ENCODE data around the gene AUTS2.

AUTS2 gene

GRCh38 chr7:70353330-70353945, 755.2 kb downstream of the AUTS2 start:
- Histone ChIP-seq H3K27ac (ENCODE audit: low read depth, low read length) (no peak overlapping the region), H3K4me3 (ENCODE audit: low read length) (no peak overlapping the region), H2AK5ac (ENCODE audit: low read length) (no peak overlapping the region), H4K5ac (ENCODE audit: low read length) (no peak overlapping the region), H3K56ac (ENCODE audit: low read length) (no peak overlapping the region), H4K8ac (ENCODE audit: low read depth, low read length) (no peak overlapping the region), H3K4me1 (ENCODE audit: control insufficient read depth, low read depth, low read length) (no peaks in the 10 kb centered on the region), H2BK5ac (ENCODE audit: low read length) (no peak overlapping the region), H2BK120ac (ENCODE audit: low read depth, low read length) (no peak overlapping the region), H3K9ac (ENCODE audit: low read length) (no peak overlapping the region), H2BK15ac (replicated peaks; ENCODE audit: low read depth) (no peak overlapping the region), H3K23ac (ENCODE audit: low read length) (no peak overlapping the region), H3K36me3 (ENCODE audit: control insufficient read depth, insufficient read depth, low read length) (no peaks in the 10 kb centered on the region), H3K18ac (ENCODE audit: low read length) (no peak overlapping the region), H3K79me2 (ENCODE audit: control insufficient read depth, insufficient read depth, low read length) (no peaks in the 10 kb centered on the region), H3K27me3 (ENCODE audit: insufficient read depth, low read length, poor library complexity) (no peaks in the 10 kb centered on the region), H3K79me1 (ENCODE audit: low read length) (no peaks in the 10 kb centered on the region), H3K4ac (ENCODE audit: low read depth, low read length) (no peak overlapping the region), H3K4me2 (ENCODE audit: low read length) (no peak overlapping the region)
- DNase-seq = peak; percentile 19
- no CpG with 5 or more reads among the region's 2 CpGs for WGBS (ENCODE audit: extremely low coverage, insufficient coverage, low lambda C conversion rate)

- no peaks in the 10 kb centered on the region for H3K27me3 ChIP-seq (ENCODE audit: insufficient read depth, low read length, poor library complexity)
- no peaks in the 10 kb centered on the region for H3K4me1 ChIP-seq (ENCODE audit: control insufficient read depth, low read depth, low read length)
- no peak overlapping the region for H2BK5ac ChIP-seq (ENCODE audit: low read length)
- no peak overlapping the region for H3K4me2 ChIP-seq (ENCODE audit: low read length)
- no peak overlapping the region for H3K27ac ChIP-seq (ENCODE audit: low read depth, low read length)
- no peak overlapping the region for H3K9ac ChIP-seq (ENCODE audit: low read length)
- H2BK120ac ChIP-seq (ENCODE audit: low read depth, low read length) = no peak overlapping the region
- no peak overlapping the region for H3K18ac ChIP-seq (ENCODE audit: low read length)
- no peak overlapping the region for H3K56ac ChIP-seq (ENCODE audit: low read length)
- no peak overlapping the region for H4K5ac ChIP-seq (ENCODE audit: low read length)
- no peak overlapping the region for H3K4me3 ChIP-seq (ENCODE audit: low read length)
- H3K36me3 ChIP-seq (ENCODE audit: control insufficient read depth, insufficient read depth, low read length) = no peaks in the 10 kb centered on the region
- no peak overlapping the region for H3K23ac ChIP-seq (ENCODE audit: low read length)
- H3K79me2 ChIP-seq (ENCODE audit: control insufficient read depth, insufficient read depth, low read length) = no peaks in the 10 kb centered on the region
- DNase-seq = peak; percentile 62
- no peak overlapping the region for H3K4ac ChIP-seq (ENCODE audit: low read depth, low read length)
- no peak overlapping the region for H4K8ac ChIP-seq (ENCODE audit: low read depth, low read length)
- no peak overlapping the region for H2AK5ac ChIP-seq (ENCODE audit: low read length)
- WGBS (ENCODE audit: extremely low coverage, insufficient coverage, low lambda C conversion rate) = no CpG with 5 or more reads among the region's 4 CpGs
- H2BK15ac ChIP-seq (replicated peaks; ENCODE audit: low read depth) = no peak overlapping the region
- H3K79me1 ChIP-seq (ENCODE audit: low read length) = no peaks in the 10 kb centered on the region
Measured at GRCh38 chr7:70353946-70354335, 755.7 kb downstream of the AUTS2 start.

GRCh38 chr7:70354409-70355169, 756.3 kb downstream of the AUTS2 start:
- Histone ChIP-seq H2BK120ac (ENCODE audit: low read depth, low read length) (no peak overlapping the region), H2BK15ac (replicated peaks; ENCODE audit: low read depth) (no peak overlapping the region), H3K4me1 (ENCODE audit: control insufficient read depth, low read depth, low read length) (no peaks in the 10 kb centered on the region), H3K79me1 (ENCODE audit: low read length) (no peaks in the 10 kb centered on the region), H3K4ac (ENCODE audit: low read depth, low read length) (no peak overlapping the region), H3K36me3 (ENCODE audit: control insufficient read depth, insufficient read depth, low read length) (no peaks in the 10 kb centered on the region), H3K4me2 (ENCODE audit: low read length) (no peak overlapping the region), H2AK5ac (ENCODE audit: low read length) (no peak overlapping the region), H3K18ac (ENCODE audit: low read length) (no peak overlapping the region), H3K56ac (ENCODE audit: low read length) (no peak overlapping the region), H4K5ac (ENCODE audit: low read length) (no peak overlapping the region), H4K8ac (ENCODE audit: low read depth, low read length) (no peak overlapping the region), H3K23ac (ENCODE audit: low read length) (no peak overlapping the region), H2BK5ac (ENCODE audit: low read length) (no peak overlapping the region), H3K9ac (ENCODE audit: low read length) (no peak overlapping the region), H3K4me3 (ENCODE audit: low read length) (no peak overlapping the region), H3K27ac (ENCODE audit: low read depth, low read length) (no peak overlapping the region), H3K79me2 (ENCODE audit: control insufficient read depth, insufficient read depth, low read length) (no peaks in the 10 kb centered on the region), H3K27me3 (ENCODE audit: insufficient read depth, low read length, poor library complexity) (no peaks in the 10 kb centered on the region)
- WGBS (ENCODE audit: extremely low coverage, insufficient coverage, low lambda C conversion rate) = 100% methylated on average over 2 of the region's 8 CpGs
- no peak for DNase-seq

- H2AK5ac ChIP-seq (ENCODE audit: low read length) = no peak overlapping the region
- H3K79me1 ChIP-seq (ENCODE audit: low read length) = no peaks in the 10 kb centered on the region
- no peak overlapping the region for H3K56ac ChIP-seq (ENCODE audit: low read length)
- no peaks in the 10 kb centered on the region for H3K36me3 ChIP-seq (ENCODE audit: control insufficient read depth, insufficient read depth, low read length)
- H3K27me3 ChIP-seq (ENCODE audit: insufficient read depth, low read length, poor library complexity) = no peaks in the 10 kb centered on the region
- no peak overlapping the region for H3K9ac ChIP-seq (ENCODE audit: low read length)
- DNase-seq = no peak
- no peak overlapping the region for H2BK5ac ChIP-seq (ENCODE audit: low read length)
- no peak overlapping the region for H3K4me3 ChIP-seq (ENCODE audit: low read length)
- no peak overlapping the region for H3K4ac ChIP-seq (ENCODE audit: low read depth, low read length)
- no peaks in the 10 kb centered on the region for H3K79me2 ChIP-seq (ENCODE audit: control insufficient read depth, insufficient read depth, low read length)
- no peak overlapping the region for H4K5ac ChIP-seq (ENCODE audit: low read length)
- no peak overlapping the region for H2BK120ac ChIP-seq (ENCODE audit: low read depth, low read length)
- no peak overlapping the region for H2BK15ac ChIP-seq (replicated peaks; ENCODE audit: low read depth)
- no peak overlapping the region for H3K18ac ChIP-seq (ENCODE audit: low read length)
- H3K23ac ChIP-seq (ENCODE audit: low read length) = no peak overlapping the region
- no peak overlapping the region for H3K27ac ChIP-seq (ENCODE audit: low read depth, low read length)
- no CpG with 5 or more reads among the region's 10 CpGs for WGBS (ENCODE audit: extremely low coverage, insufficient coverage, low lambda C conversion rate)
- H3K4me2 ChIP-seq (ENCODE audit: low read length) = no peak overlapping the region
- H4K8ac ChIP-seq (ENCODE audit: low read depth, low read length) = no peak overlapping the region
- no peaks in the 10 kb centered on the region for H3K4me1 ChIP-seq (ENCODE audit: control insufficient read depth, low read depth, low read length)
Measured at GRCh38 chr7:70355198-70356020, 757.1 kb downstream of the AUTS2 start.

- Histone ChIP-seq H3K36me3 (ENCODE audit: control insufficient read depth, insufficient read depth, low read length) (no peaks in the 10 kb centered on the region), H3K4ac (ENCODE audit: low read depth, low read length) (no peak overlapping the region), H3K27me3 (ENCODE audit: insufficient read depth, low read length, poor library complexity) (no peaks in the 10 kb centered on the region), H3K79me1 (ENCODE audit: low read length) (no peaks in the 10 kb centered on the region), H2BK5ac (ENCODE audit: low read length) (no peak overlapping the region), H4K8ac (ENCODE audit: low read depth, low read length) (no peak overlapping the region), H3K4me3 (ENCODE audit: low read length) (no peak overlapping the region), H3K56ac (ENCODE audit: low read length) (no peak overlapping the region), H2BK15ac (replicated peaks; ENCODE audit: low read depth) (no peak overlapping the region), H3K18ac (ENCODE audit: low read length) (no peak overlapping the region), H3K79me2 (ENCODE audit: control insufficient read depth, insufficient read depth, low read length) (no peaks in the 10 kb centered on the region), H3K23ac (ENCODE audit: low read length) (no peak overlapping the region), H3K9ac (ENCODE audit: low read length) (no peak overlapping the region), H3K4me1 (ENCODE audit: control insufficient read depth, low read depth, low read length) (no peaks in the 10 kb centered on the region), H2AK5ac (ENCODE audit: low read length) (no peak overlapping the region), H4K5ac (ENCODE audit: low read length) (no peak overlapping the region), H2BK120ac (ENCODE audit: low read depth, low read length) (no peak overlapping the region), H3K4me2 (ENCODE audit: low read length) (no peak overlapping the region), H3K27ac (ENCODE audit: low read depth, low read length) (no peak overlapping the region)
- DNase-seq = no peak
- WGBS (ENCODE audit: extremely low coverage, insufficient coverage, low lambda C conversion rate) = no CpG with 5 or more reads among the region's 1 CpG
Measured at GRCh38 chr7:70356085-70356786, 758.0 kb downstream of the AUTS2 start.

All from mesendoderm (in vitro differentiated cells).